ENCODE results near the gene SLC9A7. TPM values are rescaled to one million over a fixed set of nuclear protein-coding genes. Genes with fewer than 3 reads are reported as not detected.

The SLC9A7 gene
- total and polyA plus RNA-seq, 2 of the 13 experiments (the other 11 are each of a cell fraction or from before 2014, with no cell fraction given), result 5.8 to 7.2 TPM

GRCh38 chrX:46636223-46636622, 122.7 kb downstream of the SLC9A7 start:
- Histone ChIP-seq H3K9me3 (ENCODE audit: low read length) (no peaks in the 10 kb centered on the region), H3K79me2 (ENCODE audit: insufficient read depth, low read length) (no peaks in the 10 kb centered on the region), H3K4me2 (ENCODE audit: low read depth, low read length) (no peak overlapping the region), H3K36me3 (replicated peaks in 1 of 2; ENCODE audit: control insufficient read depth in 1 of 2, insufficient read depth in 2 of 2, low read length in 2 of 2) (no peaks in the 10 kb centered on the region), H2AFZ (ENCODE audit: low read length) (no peak overlapping the region), H3K27me3 (ENCODE audit: control insufficient read depth in 1 of 2, insufficient read depth in 2 of 2, low read length in 2 of 2) (no peaks in the 10 kb centered on the region), H3K4me3 (replicated peaks in 1 of 3; ENCODE audit: insufficient read depth in 1 of 3, low read depth in 2 of 3, low read length in 3 of 3) (no peak overlapping the region), H3K9ac (ENCODE audit: insufficient read depth, low read depth, low read length) (no peak overlapping the region), H3K4me1 (ENCODE audit: insufficient read depth, low read length) (no peaks in the 10 kb centered on the region), H3K27ac (ENCODE audit: extremely low read length, insufficient read depth, low read length) (no peak overlapping the region), H4K20me1 (ENCODE audit: insufficient read depth, low read length) (no peaks in the 10 kb centered on the region)
- 95% methylated on average over 2 of the region's 6 CpGs for WGBS (ENCODE audit: low lambda C conversion rate)
- intact Hi-C loops (cut with micrococcal nuclease; ENCODE audit: unreplicated experiment) (no loop called here), in situ Hi-C loops (cut with HindIII; ENCODE audit: extremely low pct_ligation_motif_present, low pct_unique_long_range_greater_than_20kb) (no loop called here)
- no TSS peak for BruUV-seq (replicated peaks)
- ChIA-PET CTCF (ENCODE audit: low intra/inter-chr PET ratio, low total read pairs) (no interaction called here), POLR2A (no interaction called here)
- no peak for TF ChIP-seq ZNF354B (CRISPR knock-in tag; IDR thresholded peaks at IDR 0.05)
- FAIRE-seq, result no peak
- no peak for ATAC-seq
- no peak for DNase-seq (ENCODE audit: low spot score)

- no peak for FAIRE-seq
- no peak for DNase-seq (ENCODE audit: low spot score)
- H3K4me2 ChIP-seq (ENCODE audit: low read depth, low read length), result no peak overlapping the region
- TF ChIP-seq CAMTA2 (CRISPR knock-in tag; IDR thresholded peaks at IDR 0.05; ENCODE audit: borderline replicate concordance), result no peak
- no peak for TF ChIP-seq SYNCRIP (IDR thresholded peaks at IDR 0.05; ENCODE audit: insufficient read depth, low read depth, low read length)
- TF ChIP-seq TRIM24 (CRISPR knock-in tag; IDR thresholded peaks at IDR 0.05), result no peak
- no peak for TF ChIP-seq EED (CRISPR knock-in tag; IDR thresholded peaks at IDR 0.05)
- no peak for TF ChIP-seq CCAR2 (optimal IDR thresholded peaks at IDR 0.05; ENCODE audit: low read depth, low read length)
- no peak for TF ChIP-seq MNT (IDR thresholded peaks at IDR 0.05)
- TF ChIP-seq ZNF101 (CRISPR knock-in tag; IDR thresholded peaks at IDR 0.05; ENCODE audit: borderline replicate concordance, low read depth), result no peak
- TF ChIP-seq ZNF770 (CRISPR knock-in tag; IDR thresholded peaks at IDR 0.05), result no peak
- TF ChIP-seq RFXAP (CRISPR knock-in tag; IDR thresholded peaks at IDR 0.05; ENCODE audit: borderline replicate concordance), result no peak
- TF ChIP-seq CEBPZ (IDR thresholded peaks at IDR 0.05; ENCODE audit: low read length), result no peak
- TF ChIP-seq YEATS4 (CRISPR knock-in tag; IDR thresholded peaks at IDR 0.05; ENCODE audit: borderline replicate concordance), result no peak
- no peak overlapping the region for H3K4me3 ChIP-seq (replicated peaks in 1 of 3; ENCODE audit: insufficient read depth in 1 of 3, low read depth in 2 of 3, low read length in 3 of 3)
- no peaks in the 10 kb centered on the region for H3K9me3 ChIP-seq (ENCODE audit: low read length)
- ChIA-PET CTCF (ENCODE audit: low intra/inter-chr PET ratio, low total read pairs) (no interaction called here), POLR2A (no interaction called here)
- H3K27ac ChIP-seq (ENCODE audit: extremely low read length, insufficient read depth, low read length), result no peak overlapping the region
- H2AFZ ChIP-seq (ENCODE audit: low read length), result no peak overlapping the region
- no peaks in the 10 kb centered on the region for H3K79me2 ChIP-seq (ENCODE audit: insufficient read depth, low read length)
- no peaks in the 10 kb centered on the region for H3K27me3 ChIP-seq (ENCODE audit: control insufficient read depth in 1 of 2, insufficient read depth in 2 of 2, low read length in 2 of 2)
- no peaks in the 10 kb centered on the region for H3K36me3 ChIP-seq (replicated peaks in 1 of 2; ENCODE audit: control insufficient read depth in 1 of 2, insufficient read depth in 2 of 2, low read length in 2 of 2)
- intact Hi-C loops (cut with micrococcal nuclease; ENCODE audit: unreplicated experiment), result no loop called here
- H3K4me1 ChIP-seq (ENCODE audit: insufficient read depth, low read length), result no peaks in the 10 kb centered on the region
- ATAC-seq, result no peak
- no peaks in the 10 kb centered on the region for H4K20me1 ChIP-seq (ENCODE audit: insufficient read depth, low read length)
- no TSS peak for BruUV-seq (replicated peaks)
- in situ Hi-C loops (cut with HindIII; ENCODE audit: extremely low pct_ligation_motif_present, low pct_unique_long_range_greater_than_20kb), result no loop called here
- WGBS (ENCODE audit: low lambda C conversion rate), result 93% methylated on average over 2 of the region's 2 CpGs
- H3K9ac ChIP-seq (ENCODE audit: insufficient read depth, low read depth, low read length), result no peak overlapping the region
Observed at GRCh38 chrX:46635186-46635585, 123.7 kb downstream of the SLC9A7 start.

Data from HepG2 (cell line).